ENCODE measurements around the gene OR2AJ1.
"Not testable (repeated sequence)": the region's sequence is repeated elsewhere in the genome, so short reads cannot be mapped to it uniquely, and the experiment has no call there.

Gene OR2AJ1

GRCh38 chr1:247923941-247924340 is 748 bp upstream of the OR2AJ1 start:
- Histone ChIP-seq H3K9me3 (no peaks in the 10 kb centered on the region), H3K27me3 (ENCODE audit: low read depth) (no peaks in the 10 kb centered on the region), H3K4me1 (no peaks in the 10 kb centered on the region), H3K4me3 (no peak overlapping the region), H3K36me3 (replicated peaks) (no peaks in the 10 kb centered on the region)
- DNase-seq (ENCODE audit: low spot score in 2 of 2) = no peak
- in situ Hi-C loops (cut with MboI; ENCODE audit: low sequenced_read_pairs) = no loop called here

GRCh38 chr1:247933989-247934388 is 9.3 kb downstream of the OR2AJ1 start:
- H3K27me3 ChIP-seq (ENCODE audit: low read depth) = no peaks in the 10 kb centered on the region
- no peaks in the 10 kb centered on the region for H3K36me3 ChIP-seq (replicated peaks)
- in situ Hi-C loops (cut with MboI; ENCODE audit: low sequenced_read_pairs) = no loop called here

GRCh38 chr1:247935781-247936180 is 11.1 kb downstream of the OR2AJ1 start:
- no peaks in the 10 kb centered on the region for H3K36me3 ChIP-seq (replicated peaks)
- no peaks in the 10 kb centered on the region for H3K27me3 ChIP-seq (ENCODE audit: low read depth)
- no peaks in the 10 kb centered on the region for H3K9me3 ChIP-seq
- in situ Hi-C loops (cut with MboI; ENCODE audit: low sequenced_read_pairs) = no loop called here
- DNase-seq (ENCODE audit: low spot score in 2 of 2) = no peak
- no peaks in the 10 kb centered on the region for H3K4me1 ChIP-seq
- no peak overlapping the region for H3K4me3 ChIP-seq

More at GRCh38 chr1:247933989-247934388, 9.3 kb downstream of the OR2AJ1 start:
- DNase-seq (ENCODE audit: low spot score in 2 of 2) = no peak
- no peak overlapping the region for H3K4me3 ChIP-seq
- no peaks in the 10 kb centered on the region for H3K4me1 ChIP-seq
- no peaks in the 10 kb centered on the region for H3K9me3 ChIP-seq

- no peaks in the 10 kb centered on the region for H3K36me3 ChIP-seq (replicated peaks)
- no peaks in the 10 kb centered on the region for H3K9me3 ChIP-seq
- H3K27me3 ChIP-seq (ENCODE audit: low read depth) = no peaks in the 10 kb centered on the region
- no peaks in the 10 kb centered on the region for H3K4me1 ChIP-seq
- DNase-seq (ENCODE audit: low spot score in 2 of 2) = no peak
- in situ Hi-C loops (cut with MboI; ENCODE audit: low sequenced_read_pairs) = no loop called here
- no peak overlapping the region for H3K4me3 ChIP-seq
Observed at GRCh38 chr1:247936415-247936814, 11.7 kb downstream of the OR2AJ1 start.

- H3K27me3 ChIP-seq (ENCODE audit: low read depth); H3K9me3 ChIP-seq; H3K36me3 ChIP-seq (replicated peaks); in situ Hi-C loops (cut with MboI; ENCODE audit: low sequenced_read_pairs); H3K4me1 ChIP-seq: not testable (repeated sequence)
- peak overlapping the region; percentile 40 for H3K4me3 ChIP-seq
- peak; percentile 84 to 98 for DNase-seq (ENCODE audit: low spot score in 2 of 2)
Observed at GRCh38 chr1:247936965-247937734, 12.5 kb downstream of the OR2AJ1 start.

GRCh38 chr1:247942624-247943023 is 17.9 kb downstream of the OR2AJ1 start:
- Histone ChIP-seq H3K36me3 (replicated peaks) (no peaks in the 10 kb centered on the region), H3K27me3 (ENCODE audit: low read depth) (no peaks in the 10 kb centered on the region), H3K9me3 (no peaks in the 10 kb centered on the region), H3K4me3 (no peak overlapping the region), H3K4me1 (no peaks in the 10 kb centered on the region)
- in situ Hi-C loops (cut with MboI; ENCODE audit: low sequenced_read_pairs) = no loop called here
- DNase-seq (ENCODE audit: low spot score in 2 of 2) = no peak

- Histone ChIP-seq H3K4me3 (no peak within 1 kb of the TSS), H3K9me3 (no peaks in the 10 kb centered on the region), H3K4me1 (no peaks in the 10 kb centered on the region), H3K27me3 (ENCODE audit: low read depth) (no peaks in the 10 kb centered on the region), H3K36me3 (replicated peaks) (no peaks in the 10 kb centered on the region)
- DNase-seq (ENCODE audit: low spot score in 2 of 2) = no peak
- in situ Hi-C loops (cut with MboI; ENCODE audit: low sequenced_read_pairs) = no loop called here
Observed at GRCh38 chr1:247948558-247948957, 23.9 kb downstream of the OR2AJ1 start, which contains the start of gene OR2L8. Gene OR2L8, plus strand, starts transcription at chr1:247948858. Its CDS starts 0 bp downstream, at chr1:247948858.

GRCh38 chr1:247953408-247953807 is 28.7 kb downstream of the OR2AJ1 start:
- Histone ChIP-seq H3K4me3 (no peak overlapping the region), H3K27me3 (ENCODE audit: low read depth) (no peaks in the 10 kb centered on the region), H3K9me3 (no peaks in the 10 kb centered on the region), H3K4me1 (no peaks in the 10 kb centered on the region), H3K36me3 (replicated peaks) (no peaks in the 10 kb centered on the region)
- in situ Hi-C loops (cut with MboI; ENCODE audit: low sequenced_read_pairs) = no loop called here
- DNase-seq (ENCODE audit: low spot score in 2 of 2) = no peak

- Histone ChIP-seq H3K4me1 (no peaks in the 10 kb centered on the region), H3K9me3 (no peaks in the 10 kb centered on the region), H3K27me3 (ENCODE audit: low read depth) (no peaks in the 10 kb centered on the region), H3K4me3 (no peak overlapping the region), H3K36me3 (replicated peaks) (no peaks in the 10 kb centered on the region)
- DNase-seq (ENCODE audit: low spot score in 2 of 2) = no peak
- in situ Hi-C loops (cut with MboI; ENCODE audit: low sequenced_read_pairs) = no loop called here
Observed at GRCh38 chr1:247961791-247962190, 37.1 kb downstream of the OR2AJ1 start.

- in situ Hi-C loops (cut with MboI; ENCODE audit: low sequenced_read_pairs) = no loop called here
- Histone ChIP-seq H3K36me3 (replicated peaks) (no peaks in the 10 kb centered on the region), H3K4me1 (no peaks in the 10 kb centered on the region), H3K4me3 (no peak overlapping the region), H3K27me3 (ENCODE audit: low read depth) (no peaks in the 10 kb centered on the region), H3K9me3 (no peaks in the 10 kb centered on the region)
- DNase-seq (ENCODE audit: low spot score in 2 of 2) = no peak
Observed at GRCh38 chr1:247962911-247963588, 38.4 kb downstream of the OR2AJ1 start.

- Histone ChIP-seq H3K4me3 (no peak within 1 kb of the TSS), H3K36me3 (replicated peaks) (no peaks in the 10 kb centered on the region), H3K27me3 (ENCODE audit: low read depth) (no peaks in the 10 kb centered on the region), H3K9me3 (no peaks in the 10 kb centered on the region), H3K4me1 (no peaks in the 10 kb centered on the region)
- in situ Hi-C loops (cut with MboI; ENCODE audit: low sequenced_read_pairs) = no loop called here
- no peak for DNase-seq (ENCODE audit: low spot score in 2 of 2)
Observed at GRCh38 chr1:247964933-247965332, 40.2 kb downstream of the OR2AJ1 start, which contains the start of gene OR2AK2. Gene OR2AK2, plus strand, starts transcription at chr1:247965233. Its CDS starts 144 bp downstream, at chr1:247965377.

- Histone ChIP-seq H3K27me3 (ENCODE audit: low read depth) (no peaks in the 10 kb centered on the region), H3K36me3 (replicated peaks) (no peaks in the 10 kb centered on the region), H3K9me3 (no peaks in the 10 kb centered on the region), H3K4me3 (no peak overlapping the region), H3K4me1 (no peaks in the 10 kb centered on the region)
- no peak for DNase-seq (ENCODE audit: low spot score in 2 of 2)
- in situ Hi-C loops (cut with MboI; ENCODE audit: low sequenced_read_pairs) = no loop called here
Observed at GRCh38 chr1:247966532-247967204, 42.0 kb downstream of the OR2AJ1 start.
